ENCODE results near the gene SPATA9. TPM values are rescaled to one million over a fixed set of nuclear protein-coding genes. Genes with fewer than 3 reads are reported as not detected.

The SPATA9 gene
- total RNA-seq, 1 donor from 2014 or later = not detected

DNA sequence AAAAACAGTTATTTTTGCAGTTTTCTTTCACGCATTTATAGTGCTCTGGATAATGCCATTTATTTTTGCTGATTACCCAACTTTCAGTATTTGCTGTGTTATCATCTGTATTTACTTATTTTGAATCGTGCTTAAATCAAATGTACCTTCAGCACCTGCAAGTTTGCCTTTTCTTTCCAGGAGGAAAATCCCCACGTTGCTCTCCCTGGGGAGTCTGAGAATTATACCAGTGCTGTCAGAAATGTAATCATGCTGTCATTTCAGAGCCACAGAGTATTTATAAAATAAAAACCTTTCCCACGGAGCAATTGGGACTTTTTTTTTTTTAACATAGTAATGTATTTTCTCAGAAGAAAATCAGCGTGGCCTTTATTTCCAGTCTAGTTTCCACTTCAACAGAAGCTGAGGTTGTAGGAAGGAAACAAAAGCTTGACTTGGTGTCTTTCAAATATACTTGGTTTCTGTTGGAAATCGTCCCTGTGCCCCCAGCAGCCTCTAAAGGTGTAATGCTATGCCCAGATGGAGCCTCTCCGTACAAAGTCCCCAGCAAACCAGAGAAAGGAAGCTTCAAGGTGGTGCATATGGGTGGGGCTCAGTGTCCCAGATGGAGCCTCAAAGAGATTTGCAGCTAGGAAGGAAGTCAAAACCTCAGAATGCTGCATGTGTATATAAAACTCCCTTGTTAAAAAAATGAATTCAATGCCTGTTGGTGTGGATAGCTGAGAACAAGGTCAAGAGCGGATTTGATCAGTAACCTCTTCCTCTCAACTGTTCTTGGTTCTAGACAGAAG, 60.8 kb downstream of the SPATA9 start:
- H3K4me3 ChIP-seq (ENCODE audit: low read depth, low read length) = no peak overlapping the region
- no peak for DNase-seq (ENCODE audit: low read depth)
- TF ChIP-seq, protein P1, sequence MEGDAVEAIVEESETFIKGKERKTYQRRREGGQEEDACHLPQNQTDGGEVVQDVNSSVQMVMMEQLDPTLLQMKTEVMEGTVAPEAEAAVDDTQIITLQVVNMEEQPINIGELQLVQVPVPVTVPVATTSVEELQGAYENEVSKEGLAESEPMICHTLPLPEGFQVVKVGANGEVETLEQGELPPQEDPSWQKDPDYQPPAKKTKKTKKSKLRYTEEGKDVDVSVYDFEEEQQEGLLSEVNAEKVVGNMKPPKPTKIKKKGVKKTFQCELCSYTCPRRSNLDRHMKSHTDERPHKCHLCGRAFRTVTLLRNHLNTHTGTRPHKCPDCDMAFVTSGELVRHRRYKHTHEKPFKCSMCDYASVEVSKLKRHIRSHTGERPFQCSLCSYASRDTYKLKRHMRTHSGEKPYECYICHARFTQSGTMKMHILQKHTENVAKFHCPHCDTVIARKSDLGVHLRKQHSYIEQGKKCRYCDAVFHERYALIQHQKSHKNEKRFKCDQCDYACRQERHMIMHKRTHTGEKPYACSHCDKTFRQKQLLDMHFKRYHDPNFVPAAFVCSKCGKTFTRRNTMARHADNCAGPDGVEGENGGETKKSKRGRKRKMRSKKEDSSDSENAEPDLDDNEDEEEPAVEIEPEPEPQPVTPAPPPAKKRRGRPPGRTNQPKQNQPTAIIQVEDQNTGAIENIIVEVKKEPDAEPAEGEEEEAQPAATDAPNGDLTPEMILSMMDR (conservative IDR thresholded peaks at IDR 0.05; ENCODE audit: low read depth, low read length) = no peak

DNA sequence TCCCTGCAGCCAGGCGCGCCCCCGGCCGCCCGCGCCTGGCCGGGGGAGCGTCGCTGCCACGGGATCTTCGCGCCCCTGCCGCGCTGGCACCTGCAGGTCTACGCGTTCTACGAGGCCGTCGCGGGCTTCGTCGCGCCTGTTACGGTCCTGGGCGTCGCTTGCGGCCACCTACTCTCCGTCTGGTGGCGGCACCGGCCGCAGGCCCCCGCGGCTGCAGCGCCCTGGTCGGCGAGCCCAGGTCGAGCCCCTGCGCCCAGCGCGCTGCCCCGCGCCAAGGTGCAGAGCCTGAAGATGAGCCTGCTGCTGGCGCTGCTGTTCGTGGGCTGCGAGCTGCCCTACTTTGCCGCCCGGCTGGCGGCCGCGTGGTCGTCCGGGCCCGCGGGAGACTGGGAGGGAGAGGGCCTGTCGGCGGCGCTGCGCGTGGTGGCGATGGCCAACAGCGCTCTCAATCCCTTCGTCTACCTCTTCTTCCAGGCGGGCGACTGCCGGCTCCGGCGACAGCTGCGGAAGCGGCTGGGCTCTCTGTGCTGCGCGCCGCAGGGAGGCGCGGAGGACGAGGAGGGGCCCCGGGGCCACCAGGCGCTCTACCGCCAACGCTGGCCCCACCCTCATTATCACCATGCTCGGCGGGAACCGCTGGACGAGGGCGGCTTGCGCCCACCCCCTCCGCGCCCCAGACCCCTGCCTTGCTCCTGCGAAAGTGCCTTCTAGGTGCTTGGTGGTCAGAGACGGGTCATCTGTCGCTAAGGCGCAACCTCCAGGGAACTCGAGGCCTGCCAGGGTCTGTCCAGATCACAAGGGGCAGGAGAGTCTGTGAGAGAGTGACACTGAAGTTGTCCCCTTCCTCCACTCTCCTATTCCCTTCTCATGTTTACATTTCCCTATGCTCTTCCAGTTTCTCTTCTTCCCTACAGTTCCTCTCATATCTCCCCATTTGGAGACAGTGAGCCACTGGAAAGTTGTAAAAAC, 61.6 kb downstream of the SPATA9 start:
- DNase-seq (ENCODE audit: low read depth) = no peak
- TF ChIP-seq, protein P1 (conservative IDR thresholded peaks at IDR 0.05; ENCODE audit: low read depth, low read length) = no peak
- H3K4me3 ChIP-seq (ENCODE audit: low read depth, low read length) = peak overlapping the region; percentile 45

DNA sequence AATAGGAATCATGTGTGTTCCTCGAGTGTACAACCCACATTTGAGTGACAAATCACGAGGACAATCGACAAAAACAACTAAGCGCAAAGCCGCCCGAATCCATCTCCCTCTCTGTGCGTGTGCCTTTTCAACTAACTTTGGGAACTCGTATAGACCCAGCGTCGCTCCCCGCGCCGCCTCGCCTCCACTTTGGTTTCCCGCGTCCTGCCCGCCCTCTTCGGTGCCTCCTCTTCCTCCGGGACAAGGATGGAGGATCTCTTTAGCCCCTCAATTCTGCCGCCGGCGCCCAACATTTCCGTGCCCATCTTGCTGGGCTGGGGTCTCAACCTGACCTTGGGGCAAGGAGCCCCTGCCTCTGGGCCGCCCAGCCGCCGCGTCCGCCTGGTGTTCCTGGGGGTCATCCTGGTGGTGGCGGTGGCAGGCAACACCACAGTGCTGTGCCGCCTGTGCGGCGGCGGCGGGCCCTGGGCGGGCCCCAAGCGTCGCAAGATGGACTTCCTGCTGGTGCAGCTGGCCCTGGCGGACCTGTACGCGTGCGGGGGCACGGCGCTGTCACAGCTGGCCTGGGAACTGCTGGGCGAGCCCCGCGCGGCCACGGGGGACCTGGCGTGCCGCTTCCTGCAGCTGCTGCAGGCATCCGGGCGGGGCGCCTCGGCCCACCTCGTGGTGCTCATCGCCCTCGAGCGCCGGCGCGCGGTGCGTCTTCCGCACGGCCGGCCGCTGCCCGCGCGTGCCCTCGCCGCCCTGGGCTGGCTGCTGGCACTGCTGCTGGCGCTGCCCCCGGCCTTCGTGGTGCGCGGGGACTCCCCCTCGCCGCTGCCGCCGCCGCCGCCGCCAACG, 62.5 kb downstream of the SPATA9 start, which contains the start of gene GPR150:
TSS of gene GPR150 (plus strand) at position 58 of the 840 bp plus-strand sequence. CDS start at position 247, 189 bp downstream.
- peak within 1 kb of the TSS; percentile 55 for H3K4me3 ChIP-seq (ENCODE audit: low read depth, low read length)
- no peak for DNase-seq (ENCODE audit: low read depth)
- TF ChIP-seq, protein P1 (conservative IDR thresholded peaks at IDR 0.05; ENCODE audit: low read depth, low read length) = no peak

DNA sequence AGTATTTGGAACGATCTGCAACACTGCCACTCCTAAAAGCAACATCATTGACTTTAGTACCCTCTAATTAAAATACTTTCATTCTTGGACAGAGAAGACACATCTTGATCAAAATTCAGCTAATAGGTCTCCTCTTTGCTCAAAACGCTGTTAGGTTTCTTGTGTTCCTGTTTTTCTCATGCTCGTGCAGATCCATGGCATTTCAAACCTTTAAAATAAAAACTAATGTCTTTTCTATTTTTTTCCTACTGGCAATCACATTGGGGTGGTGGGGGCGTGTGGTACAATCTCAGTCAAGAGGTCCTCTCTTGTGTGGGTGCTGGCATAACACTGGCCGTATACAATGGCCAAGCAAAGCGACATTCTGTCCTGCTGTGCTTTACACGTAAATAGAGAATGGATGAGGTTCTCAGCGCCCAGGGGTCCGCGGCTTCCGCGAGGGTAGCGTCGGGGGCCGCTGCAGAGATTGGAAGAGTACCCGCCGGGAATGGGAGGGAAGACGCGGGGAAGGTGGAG, 63.2 kb downstream of the SPATA9 start:
- H3K4me3 ChIP-seq (ENCODE audit: low read depth, low read length) = peak overlapping the region; percentile 55
- TF ChIP-seq, protein P1 (conservative IDR thresholded peaks at IDR 0.05; ENCODE audit: low read depth, low read length) = no peak
- no peak for DNase-seq (ENCODE audit: low read depth)

DNA sequence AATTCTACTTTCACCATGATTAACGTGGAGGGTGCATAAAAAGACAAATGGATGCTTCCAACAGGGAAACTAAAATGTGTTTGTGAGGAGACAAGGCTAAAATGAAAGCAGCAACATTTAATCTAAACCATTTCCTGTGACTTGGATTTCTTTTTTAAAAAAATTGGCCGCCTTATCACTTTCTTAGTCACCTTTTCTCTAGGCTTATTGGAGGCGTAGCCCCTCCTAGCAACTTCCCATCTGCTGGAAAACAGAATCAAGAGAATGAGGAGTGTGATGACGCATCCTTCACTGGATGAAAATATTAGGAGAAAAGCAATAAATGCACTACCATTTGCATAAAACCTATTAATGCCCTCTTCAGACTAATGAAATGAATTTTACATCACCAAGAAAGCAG, 63.7 kb downstream of the SPATA9 start:
- no peak overlapping the region for H3K4me3 ChIP-seq (ENCODE audit: low read depth, low read length)
- DNase-seq (ENCODE audit: low read depth) = no peak
- TF ChIP-seq, protein P1 (conservative IDR thresholded peaks at IDR 0.05; ENCODE audit: low read depth, low read length) = no peak

DNA sequence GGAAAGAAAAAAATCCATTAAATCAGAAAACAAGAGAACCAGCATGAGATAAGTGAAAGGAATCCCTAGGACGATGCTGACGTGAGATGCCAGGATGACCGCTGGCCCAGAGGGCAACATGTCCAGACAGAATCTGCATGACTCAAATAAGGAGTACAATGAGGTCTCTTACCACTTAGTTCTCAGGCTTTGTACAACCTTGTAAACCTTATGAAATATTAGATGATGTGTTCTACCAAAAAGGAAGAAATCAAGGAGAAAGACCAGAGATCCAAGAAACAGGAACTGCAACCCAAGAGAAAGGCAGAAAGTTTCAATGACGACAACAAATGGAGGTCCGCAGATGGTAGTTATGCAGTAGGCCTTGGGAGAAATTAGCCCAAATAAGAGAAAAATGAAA, 65.7 kb downstream of the SPATA9 start:
- H3K4me3 ChIP-seq (ENCODE audit: low read depth, low read length) = no peak overlapping the region
- TF ChIP-seq, protein P1 (conservative IDR thresholded peaks at IDR 0.05; ENCODE audit: low read depth, low read length) = no peak
- DNase-seq (ENCODE audit: low read depth) = no peak
